HEK293 (cell line): Measurements from ENCODE around the gene LY6G5C.
A peak's percentile ranks its signal among the peaks of the same experiment; 100 is the strongest.

Experiments used
- HOXD13 ChIP-seq: sonication (generic); formaldehyde crosslinking; IDR thresholded peaks from 2 replicates; pipeline ENCODE4 v1.8.0; 2022; ENCODE audit warnings: missing genetic modification reagents, borderline replicate concordance
- MYNN ChIP-seq: fragments of 450-650 bp; formaldehyde crosslinking; IDR thresholded peaks from 2 replicates; pipeline ENCODE4 v1.5.1; 2016; ENCODE audit warnings: missing biosample characterization, missing genetic modification characterization, borderline replicate concordance
- MZF1 ChIP-seq: fragments of 450-650 bp; formaldehyde crosslinking; IDR thresholded peaks from 2 replicates; pipeline ENCODE4 v1.5.1; 2017; ENCODE audit warnings: missing biosample characterization, missing genetic modification characterization, borderline replicate concordance
- OVOL3 ChIP-seq: fragments of 450-650 bp; formaldehyde crosslinking; IDR thresholded peaks from 2 replicates; pipeline ENCODE4 v1.5.1; 2016; ENCODE audit warnings: missing biosample characterization, missing genetic modification characterization
- SCRT2 ChIP-seq: fragments of 450-650 bp; formaldehyde crosslinking; IDR thresholded peaks from 2 replicates; pipeline ENCODE4 v1.5.1; 2016; ENCODE audit warnings: missing biosample characterization, missing genetic modification characterization
- SP3 ChIP-seq: fragments of 450-650 bp; formaldehyde crosslinking; IDR thresholded peaks from 2 replicates; pipeline ENCODE4 v1.5.1; 2016; ENCODE audit warnings: missing biosample characterization, missing genetic modification characterization
- YY2 ChIP-seq: fragments of 450-650 bp; formaldehyde crosslinking; IDR thresholded peaks from 2 replicates; pipeline ENCODE4 v1.5.1; 2016; ENCODE audit warnings: missing biosample characterization, missing genetic modification characterization
- ZBTB1 ChIP-seq: fragments of 450-650 bp; formaldehyde crosslinking; IDR thresholded peaks from 2 replicates; pipeline ENCODE4 v1.5.1; 2016; ENCODE audit warnings: missing biosample characterization, missing genetic modification characterization
- ZEB2 ChIP-seq: fragments of 450-650 bp; formaldehyde crosslinking; IDR thresholded peaks from 2 replicates; pipeline ENCODE4 v1.5.1; 2016; ENCODE audit warnings: missing biosample characterization, missing genetic modification characterization
- ZFP37 ChIP-seq: fragments of 450-650 bp; formaldehyde crosslinking; IDR thresholded peaks from 2 replicates; pipeline ENCODE4 v1.5.1; 2016; ENCODE audit warnings: missing biosample characterization, missing genetic modification characterization
- ZNF132 ChIP-seq: fragments of 450-650 bp; formaldehyde crosslinking; IDR thresholded peaks from 2 replicates; pipeline ENCODE4 v1.5.1; 2017; ENCODE audit warnings: missing biosample characterization, missing genetic modification characterization, borderline replicate concordance
- ZNF155 ChIP-seq: fragments of 450-650 bp; formaldehyde crosslinking; IDR thresholded peaks from 2 replicates; pipeline ENCODE4 v1.5.1; 2016; ENCODE audit warnings: missing biosample characterization, missing genetic modification characterization
- ZNF169 ChIP-seq: fragments of 450-650 bp; formaldehyde crosslinking; IDR thresholded peaks from 2 replicates; pipeline ENCODE4 v1.5.1; 2016; ENCODE audit warnings: missing biosample characterization, missing genetic modification characterization
- ZNF211 ChIP-seq: fragments of 450-650 bp; formaldehyde crosslinking; IDR thresholded peaks from 2 replicates; pipeline ENCODE4 v1.5.1; 2016; ENCODE audit warnings: low read depth, missing biosample characterization, missing genetic modification characterization
- ZNF292 ChIP-seq: fragments of 450-650 bp; formaldehyde crosslinking; IDR thresholded peaks from 2 replicates; pipeline ENCODE4 v1.5.1; 2016; ENCODE audit warnings: low read depth, missing biosample characterization, missing genetic modification characterization, borderline replicate concordance
- ZNF341 ChIP-seq: fragments of 450-650 bp; formaldehyde crosslinking; IDR thresholded peaks from 2 replicates; pipeline ENCODE4; 2016; ENCODE audit warnings: low read depth, missing biosample characterization, missing genetic modification characterization
- ZNF530 ChIP-seq: fragments of 450-650 bp; formaldehyde crosslinking; IDR thresholded peaks from 2 replicates; pipeline ENCODE4 v1.5.1; 2016; ENCODE audit warnings: low read depth, missing biosample characterization, missing genetic modification characterization
- ZNF548 ChIP-seq: fragments of 450-650 bp; formaldehyde crosslinking; IDR thresholded peaks from 2 replicates; pipeline ENCODE4 v1.5.1; 2016; ENCODE audit warnings: missing biosample characterization, missing genetic modification characterization
- ZNF621 ChIP-seq: fragments of 450-650 bp; formaldehyde crosslinking; IDR thresholded peaks from 2 replicates; pipeline ENCODE4 v1.5.1; 2017; ENCODE audit warnings: missing biosample characterization, missing genetic modification characterization
- ZNF629 ChIP-seq: fragments of 450-650 bp; formaldehyde crosslinking; IDR thresholded peaks from 2 replicates; pipeline ENCODE4 v1.5.1; 2017; ENCODE audit warnings: missing biosample characterization, missing genetic modification characterization
- ZNF777 ChIP-seq: fragments of 450-650 bp; formaldehyde crosslinking; IDR thresholded peaks from 2 replicates; pipeline ENCODE4 v1.5.1; 2017; ENCODE audit warnings: missing biosample characterization, missing genetic modification characterization, borderline replicate concordance
- ZNF792 ChIP-seq: fragments of 450-650 bp; formaldehyde crosslinking; IDR thresholded peaks from 2 replicates; pipeline ENCODE4 v1.5.1; 2016; ENCODE audit warnings: missing biosample characterization, missing genetic modification characterization
- TF ChIP-seq, protein P1 (sequence below): fragments of 450-650 bp; formaldehyde crosslinking; IDR thresholded peaks from 2 replicates; pipeline ENCODE4 v1.5.1; 2016; ENCODE audit warnings: missing biosample characterization, missing genetic modification characterization, low read depth
- TF ChIP-seq, protein P2 (sequence below): fragments of 450-650 bp; formaldehyde crosslinking; optimal IDR thresholded peaks from 2 replicates; pipeline ENCODE3; 2016; ENCODE audit warnings: missing biosample characterization, mild to moderate bottlenecking, missing genetic modification characterization
- TF ChIP-seq, protein P3 (sequence below): fragments of 450-650 bp; formaldehyde crosslinking; IDR thresholded peaks from 2 replicates; pipeline ENCODE4 v1.5.1; 2016; ENCODE audit warnings: missing biosample characterization, missing genetic modification characterization
- TF ChIP-seq, protein P4 (sequence below): fragments of 450-650 bp; formaldehyde crosslinking; IDR thresholded peaks from 2 replicates; pipeline ENCODE4 v1.5.1; 2017; ENCODE audit warnings: missing biosample characterization, missing genetic modification characterization
- TF ChIP-seq, protein P5 (sequence below): IDR thresholded peaks from 2 replicates; pipeline ENCODE4 v1.6.1; 2011; ENCODE audit warnings: mild to moderate bottlenecking, low read depth, low read length, borderline replicate concordance
- TF ChIP-seq, protein P6 (sequence below): fragments of 450-650 bp; formaldehyde crosslinking; IDR thresholded peaks from 2 replicates; pipeline ENCODE4 v1.5.1; 2016; ENCODE audit warnings: missing biosample characterization, missing genetic modification characterization

Gene LY6G5C

DNA sequence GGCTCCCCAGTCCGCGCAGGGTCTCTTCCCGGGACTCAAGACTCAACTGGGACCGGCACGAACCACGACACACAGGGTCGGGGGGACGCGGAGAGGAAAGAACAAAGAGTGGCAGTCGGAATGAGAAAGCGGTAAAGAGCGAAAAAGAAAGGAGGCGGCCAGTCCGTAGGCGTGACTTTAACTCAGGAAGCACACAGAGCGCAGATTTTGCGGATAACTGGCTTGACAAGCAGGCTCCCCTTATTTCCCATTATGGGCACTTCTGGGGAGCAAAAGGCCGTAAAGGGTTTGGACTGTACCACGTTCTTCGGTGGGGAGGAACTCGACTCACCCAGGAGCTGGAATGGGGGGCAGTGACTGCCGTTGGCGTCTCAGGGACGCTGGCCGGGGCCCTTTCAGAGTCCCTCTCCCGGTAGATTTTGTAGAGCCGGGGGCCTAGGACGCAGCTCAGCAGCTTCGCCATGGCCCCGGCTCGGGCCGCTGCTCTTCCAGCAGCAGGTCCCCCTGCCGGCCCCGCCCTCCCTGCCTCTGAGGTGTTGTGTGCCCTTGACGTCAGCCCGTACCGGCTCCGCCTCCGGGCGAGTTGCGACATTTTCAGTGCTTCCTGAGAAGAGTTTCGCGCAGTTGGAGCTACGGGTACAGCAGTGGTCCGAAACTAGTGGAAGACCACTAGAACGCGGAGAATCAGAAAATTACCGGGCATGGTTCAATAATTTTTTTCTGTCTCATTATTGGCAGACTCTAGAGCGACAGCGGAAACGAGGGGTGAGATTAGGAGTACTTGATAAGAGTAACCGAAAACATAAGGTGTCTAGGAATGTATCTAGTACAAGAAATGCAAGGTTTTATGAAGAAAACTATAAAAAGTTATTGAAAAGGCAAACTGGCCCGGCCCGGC lies 22.2 kb upstream of the LY6G5C start, which contains the start of gene ABHD16A (continued):
- TF ChIP-seq, protein P1, sequence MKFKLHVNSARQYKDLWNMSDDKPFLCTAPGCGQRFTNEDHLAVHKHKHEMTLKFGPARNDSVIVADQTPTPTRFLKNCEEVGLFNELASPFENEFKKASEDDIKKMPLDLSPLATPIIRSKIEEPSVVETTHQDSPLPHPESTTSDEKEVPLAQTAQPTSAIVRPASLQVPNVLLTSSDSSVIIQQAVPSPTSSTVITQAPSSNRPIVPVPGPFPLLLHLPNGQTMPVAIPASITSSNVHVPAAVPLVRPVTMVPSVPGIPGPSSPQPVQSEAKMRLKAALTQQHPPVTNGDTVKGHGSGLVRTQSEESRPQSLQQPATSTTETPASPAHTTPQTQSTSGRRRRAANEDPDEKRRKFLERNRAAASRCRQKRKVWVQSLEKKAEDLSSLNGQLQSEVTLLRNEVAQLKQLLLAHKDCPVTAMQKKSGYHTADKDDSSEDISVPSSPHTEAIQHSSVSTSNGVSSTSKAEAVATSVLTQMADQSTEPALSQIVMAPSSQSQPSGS (tag by site-specific recombination): peak; percentile 83
- TF ChIP-seq ZNF292 (tag by site-specific recombination): no peak
- TF ChIP-seq, protein P2, sequence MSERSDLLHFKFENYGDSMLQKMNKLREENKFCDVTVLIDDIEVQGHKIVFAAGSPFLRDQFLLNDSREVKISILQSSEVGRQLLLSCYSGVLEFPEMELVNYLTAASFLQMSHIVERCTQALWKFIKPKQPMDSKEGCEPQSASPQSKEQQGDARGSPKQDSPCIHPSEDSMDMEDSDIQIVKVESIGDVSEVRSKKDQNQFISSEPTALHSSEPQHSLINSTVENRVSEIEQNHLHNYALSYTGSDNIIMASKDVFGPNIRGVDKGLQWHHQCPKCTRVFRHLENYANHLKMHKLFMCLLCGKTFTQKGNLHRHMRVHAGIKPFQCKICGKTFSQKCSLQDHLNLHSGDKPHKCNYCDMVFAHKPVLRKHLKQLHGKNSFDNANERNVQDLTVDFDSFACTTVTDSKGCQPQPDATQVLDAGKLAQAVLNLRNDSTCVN: no peak
- TF ChIP-seq ZBTB1 (tag by site-specific recombination): no peak
- no peak for TF ChIP-seq YY2 (tag by site-specific recombination)
- TF ChIP-seq ZEB2 (tag by site-specific recombination): peak; percentile 83
- TF ChIP-seq MYNN (tag by site-specific recombination): no peak
- TF ChIP-seq, protein P3, sequence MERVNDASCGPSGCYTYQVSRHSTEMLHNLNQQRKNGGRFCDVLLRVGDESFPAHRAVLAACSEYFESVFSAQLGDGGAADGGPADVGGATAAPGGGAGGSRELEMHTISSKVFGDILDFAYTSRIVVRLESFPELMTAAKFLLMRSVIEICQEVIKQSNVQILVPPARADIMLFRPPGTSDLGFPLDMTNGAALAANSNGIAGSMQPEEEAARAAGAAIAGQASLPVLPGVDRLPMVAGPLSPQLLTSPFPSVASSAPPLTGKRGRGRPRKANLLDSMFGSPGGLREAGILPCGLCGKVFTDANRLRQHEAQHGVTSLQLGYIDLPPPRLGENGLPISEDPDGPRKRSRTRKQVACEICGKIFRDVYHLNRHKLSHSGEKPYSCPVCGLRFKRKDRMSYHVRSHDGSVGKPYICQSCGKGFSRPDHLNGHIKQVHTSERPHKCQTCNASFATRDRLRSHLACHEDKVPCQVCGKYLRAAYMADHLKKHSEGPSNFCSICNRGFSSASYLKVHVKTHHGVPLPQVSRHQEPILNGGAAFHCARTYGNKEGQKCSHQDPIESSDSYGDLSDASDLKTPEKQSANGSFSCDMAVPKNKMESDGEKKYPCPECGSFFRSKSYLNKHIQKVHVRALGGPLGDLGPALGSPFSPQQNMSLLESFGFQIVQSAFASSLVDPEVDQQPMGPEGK (tag by site-specific recombination): peak; percentile 87
- no peak for TF ChIP-seq ZNF621
- TF ChIP-seq SP3 (tag by site-specific recombination): peak; percentile 70
- TF ChIP-seq HOXD13 (CRISPR knock-in tag): 0 out of 2 replicates have a peak, but pooled peaks have one; percentile 37
- TF ChIP-seq SCRT2 (tag by site-specific recombination): peak; percentile 85
- no peak for TF ChIP-seq ZNF155 (tag by site-specific recombination)
- TF ChIP-seq ZNF132 (tag by site-specific recombination): no peak
- TF ChIP-seq, protein P4, sequence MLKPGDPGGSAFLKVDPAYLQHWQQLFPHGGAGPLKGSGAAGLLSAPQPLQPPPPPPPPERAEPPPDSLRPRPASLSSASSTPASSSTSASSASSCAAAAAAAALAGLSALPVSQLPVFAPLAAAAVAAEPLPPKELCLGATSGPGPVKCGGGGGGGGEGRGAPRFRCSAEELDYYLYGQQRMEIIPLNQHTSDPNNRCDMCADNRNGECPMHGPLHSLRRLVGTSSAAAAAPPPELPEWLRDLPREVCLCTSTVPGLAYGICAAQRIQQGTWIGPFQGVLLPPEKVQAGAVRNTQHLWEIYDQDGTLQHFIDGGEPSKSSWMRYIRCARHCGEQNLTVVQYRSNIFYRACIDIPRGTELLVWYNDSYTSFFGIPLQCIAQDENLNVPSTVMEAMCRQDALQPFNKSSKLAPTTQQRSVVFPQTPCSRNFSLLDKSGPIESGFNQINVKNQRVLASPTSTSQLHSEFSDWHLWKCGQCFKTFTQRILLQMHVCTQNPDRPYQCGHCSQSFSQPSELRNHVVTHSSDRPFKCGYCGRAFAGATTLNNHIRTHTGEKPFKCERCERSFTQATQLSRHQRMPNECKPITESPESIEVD: no peak
- no peak for TF ChIP-seq ZNF777 (tag by site-specific recombination)
- TF ChIP-seq ZNF548: no peak
- TF ChIP-seq ZNF792 (tag by site-specific recombination): no peak
- TF ChIP-seq ZFP37 (tag by site-specific recombination): 0 out of 2 replicates have a peak, but pooled peaks have one; percentile 67
- TF ChIP-seq ZNF341 (tag by site-specific recombination): peak; percentile 96
- peak; percentile 97 for TF ChIP-seq ZNF629 (tag by site-specific recombination)
- TF ChIP-seq MZF1 (tag by site-specific recombination): 0 out of 2 replicates have a peak, but pooled peaks have one; percentile 48
- TF ChIP-seq, protein P5, sequence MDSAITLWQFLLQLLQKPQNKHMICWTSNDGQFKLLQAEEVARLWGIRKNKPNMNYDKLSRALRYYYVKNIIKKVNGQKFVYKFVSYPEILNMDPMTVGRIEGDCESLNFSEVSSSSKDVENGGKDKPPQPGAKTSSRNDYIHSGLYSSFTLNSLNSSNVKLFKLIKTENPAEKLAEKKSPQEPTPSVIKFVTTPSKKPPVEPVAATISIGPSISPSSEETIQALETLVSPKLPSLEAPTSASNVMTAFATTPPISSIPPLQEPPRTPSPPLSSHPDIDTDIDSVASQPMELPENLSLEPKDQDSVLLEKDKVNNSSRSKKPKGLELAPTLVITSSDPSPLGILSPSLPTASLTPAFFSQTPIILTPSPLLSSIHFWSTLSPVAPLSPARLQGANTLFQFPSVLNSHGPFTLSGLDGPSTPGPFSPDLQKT: no peak
- TF ChIP-seq ZNF530 (tag by site-specific recombination): no peak
- TF ChIP-seq ZNF211: no peak
- TF ChIP-seq OVOL3 (tag by site-specific recombination): peak; percentile 29; the same call in 1 of the 2 replicates
- TF ChIP-seq ZNF169 (tag by site-specific recombination): no peak
- TF ChIP-seq, protein P6, sequence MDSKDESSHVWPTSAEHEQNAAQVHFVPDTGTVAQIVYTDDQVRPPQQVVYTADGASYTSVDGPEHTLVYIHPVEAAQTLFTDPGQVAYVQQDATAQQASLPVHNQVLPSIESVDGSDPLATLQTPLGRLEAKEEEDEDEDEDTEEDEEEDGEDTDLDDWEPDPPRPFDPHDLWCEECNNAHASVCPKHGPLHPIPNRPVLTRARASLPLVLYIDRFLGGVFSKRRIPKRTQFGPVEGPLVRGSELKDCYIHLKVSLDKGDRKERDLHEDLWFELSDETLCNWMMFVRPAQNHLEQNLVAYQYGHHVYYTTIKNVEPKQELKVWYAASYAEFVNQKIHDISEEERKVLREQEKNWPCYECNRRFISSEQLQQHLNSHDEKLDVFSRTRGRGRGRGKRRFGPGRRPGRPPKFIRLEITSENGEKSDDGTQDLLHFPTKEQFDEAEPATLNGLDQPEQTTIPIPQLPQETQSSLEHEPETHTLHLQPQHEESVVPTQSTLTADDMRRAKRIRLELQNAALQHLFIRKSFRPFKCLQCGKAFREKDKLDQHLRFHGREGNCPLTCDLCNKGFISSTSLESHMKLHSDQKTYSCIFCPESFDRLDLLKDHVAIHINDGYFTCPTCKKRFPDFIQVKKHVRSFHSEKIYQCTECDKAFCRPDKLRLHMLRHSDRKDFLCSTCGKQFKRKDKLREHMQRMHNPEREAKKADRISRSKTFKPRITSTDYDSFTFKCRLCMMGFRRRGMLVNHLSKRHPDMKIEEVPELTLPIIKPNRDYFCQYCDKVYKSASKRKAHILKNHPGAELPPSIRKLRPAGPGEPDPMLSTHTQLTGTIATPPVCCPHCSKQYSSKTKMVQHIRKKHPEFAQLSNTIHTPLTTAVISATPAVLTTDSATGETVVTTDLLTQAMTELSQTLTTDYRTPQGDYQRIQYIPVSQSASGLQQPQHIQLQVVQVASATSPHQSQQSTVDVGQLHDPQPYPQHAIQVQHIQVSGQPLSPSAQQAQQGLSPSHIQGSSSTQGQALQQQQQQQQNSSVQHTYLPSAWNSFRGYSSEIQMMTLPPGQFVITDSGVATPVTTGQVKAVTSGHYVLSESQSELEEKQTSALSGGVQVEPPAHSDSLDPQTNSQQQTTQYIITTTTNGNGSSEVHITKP (tag by site-specific recombination): peak; percentile 100
